ENCODE results near the gene RAP1A. TPM values are rescaled to one million over a fixed set of nuclear protein-coding genes. Genes with fewer than 3 reads are reported as not detected.

The RAP1A gene
- total RNA-seq, 1 experiment from 2014 or later = 26.7 TPM

DNA sequence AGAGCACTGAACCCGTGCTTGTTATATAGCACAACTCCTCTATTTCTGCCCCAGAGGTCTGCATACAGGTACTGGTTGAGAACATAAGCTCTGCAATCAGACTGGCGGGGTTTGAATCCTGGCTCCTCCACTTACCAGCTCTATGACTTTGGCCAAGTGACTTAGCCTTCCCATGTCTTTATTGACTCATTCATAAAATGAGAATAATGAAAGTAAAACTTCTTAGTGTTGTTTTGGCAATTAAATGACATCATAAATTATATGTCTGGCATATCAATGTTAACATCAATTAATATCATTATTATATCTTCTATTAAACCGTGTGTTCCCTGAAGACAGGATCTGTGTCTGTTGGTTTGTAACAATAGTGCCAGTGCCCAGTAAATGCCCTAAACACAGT is 115.3 kb downstream of the RAP1A start:
- H2BK12ac ChIP-seq (ENCODE audit: insufficient read length, low read depth, low read length) = no peak overlapping the region
- H3K14ac ChIP-seq (ENCODE audit: insufficient read depth, low read length) = no peak overlapping the region
- WGBS (ENCODE audit: extremely low coverage, insufficient read length, low lambda C conversion rate) = no CpG with 5 or more reads among the region's 3 CpGs

More for the DNA sequence above, 115.3 kb downstream of the RAP1A start:
- Histone ChIP-seq H4K20me1 (ENCODE audit: control insufficient read depth, insufficient read depth, insufficient read length) (no peaks in the 10 kb centered on the region), H3K23ac (ENCODE audit: insufficient read length, low read depth, low read length) (no peak overlapping the region), H3K27ac (ENCODE audit: insufficient read length, low read depth, low read length) (no peak overlapping the region), H4K91ac (ENCODE audit: insufficient read length, low read depth, low read length) (no peak overlapping the region), H2AFZ (ENCODE audit: low read length) (no peak overlapping the region), H3K79me1 (ENCODE audit: insufficient read depth, low read depth, low read length, poor library complexity, severe bottlenecking) (peaks cover under 1% of the 10 kb centered on the region), H3K27me3 (ENCODE audit: insufficient read depth, low read length) (no peaks in the 10 kb centered on the region), H3K56ac (ENCODE audit: insufficient read length, low read depth, low read length) (no peak overlapping the region), H3K4me1 (ENCODE audit: insufficient read depth, low read length) (peaks cover 20% of the 10 kb centered on the region), H2AK5ac (ENCODE audit: insufficient read length, low read length) (no peak overlapping the region), H2BK5ac (ENCODE audit: insufficient read length, low read length) (no peak overlapping the region), H3K4ac (ENCODE audit: low read depth, low read length) (no peak overlapping the region), H4K8ac (replicated peaks; ENCODE audit: insufficient read length, low read depth, low read length) (no peak overlapping the region), H3K18ac (ENCODE audit: insufficient read length, low read depth, low read length) (no peak overlapping the region), H3T11ph (ENCODE audit: low read length) (no peak overlapping the region), H2BK15ac (ENCODE audit: low read depth, low read length) (no peak overlapping the region), H2BK120ac (ENCODE audit: low read depth, low read length, poor library complexity, severe bottlenecking) (no peak overlapping the region), H3K4me2 (ENCODE audit: insufficient read depth, insufficient read length, low read length) (no peak overlapping the region), H2BK20ac (ENCODE audit: low read depth, low read length, poor library complexity, severe bottlenecking) (no peak overlapping the region), H3K79me2 (ENCODE audit: insufficient read depth, low read length) (no peaks in the 10 kb centered on the region; the same call in 1 of the 2 replicates), H3K23me2 (ENCODE audit: insufficient read length, low read depth, low read length, poor library complexity, severe bottlenecking) (peaks cover 17% of the 10 kb centered on the region), H4K5ac (ENCODE audit: insufficient read length, low read depth, low read length) (no peak overlapping the region), H3K9me3 (ENCODE audit: control insufficient read depth, low read depth, low read length) (no peaks in the 10 kb centered on the region), H3K9ac (ENCODE audit: extremely low read depth, insufficient read length, low read length) (no peak overlapping the region)
- Mint-ChIP-seq H3K27me3 (ENCODE audit: low read depth) (peaks cover 2% of the 10 kb centered on the region; the same call in 1 of the 2 replicates), H3K36me3 (ENCODE audit: insufficient read depth in 1 of 3, low read depth in 3 of 3) (no peaks in the 10 kb centered on the region), H3K27ac (no peak overlapping the region), H3K4me1 (peaks cover 14 to 15% of the 10 kb centered on the region in 2 experiments), H3K4me3 (no peak overlapping the region), H3K9me3 (no peaks in the 10 kb centered on the region)
- no peak for TF ChIP-seq CTCF (conservative IDR thresholded peaks at IDR 0.05)
- no peak for DNase-seq
